ENCODE results near the gene NID2.

The NID2 gene

DNA sequence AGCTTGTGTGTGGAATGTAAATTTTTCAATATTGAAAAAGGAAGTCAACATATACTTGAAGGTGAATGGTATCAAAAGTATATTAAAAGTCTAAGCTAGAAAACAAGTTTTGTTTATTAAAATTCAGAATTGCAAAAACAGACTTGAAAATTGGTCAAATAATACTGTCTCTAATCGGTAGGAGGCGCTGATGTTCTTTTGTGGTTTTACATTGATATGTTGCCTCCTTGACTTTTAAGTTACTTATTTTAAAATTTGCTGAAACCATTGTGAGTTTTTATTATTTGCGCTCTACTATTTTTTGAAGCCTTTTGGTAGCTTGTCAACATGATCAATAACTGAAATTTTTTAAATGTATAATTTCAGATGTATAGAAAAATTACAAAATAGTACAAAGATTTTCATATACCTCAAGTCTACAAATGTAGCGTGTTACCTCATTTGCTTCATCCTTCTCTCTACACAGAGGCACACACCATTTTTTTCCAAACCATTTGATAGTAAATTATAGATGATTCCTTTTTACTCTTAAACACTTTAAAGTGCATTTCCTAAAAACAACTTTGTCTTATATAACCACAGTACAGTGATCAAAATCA lies 72.6 kb downstream of the NID2 start:
- peak; percentile 78 for DNase-seq (ENCODE audit: low read depth)
- no peak overlapping the region for H3K4me3 ChIP-seq (ENCODE audit: control insufficient read depth, low read depth, low read length)
- TF ChIP-seq, protein P1, sequence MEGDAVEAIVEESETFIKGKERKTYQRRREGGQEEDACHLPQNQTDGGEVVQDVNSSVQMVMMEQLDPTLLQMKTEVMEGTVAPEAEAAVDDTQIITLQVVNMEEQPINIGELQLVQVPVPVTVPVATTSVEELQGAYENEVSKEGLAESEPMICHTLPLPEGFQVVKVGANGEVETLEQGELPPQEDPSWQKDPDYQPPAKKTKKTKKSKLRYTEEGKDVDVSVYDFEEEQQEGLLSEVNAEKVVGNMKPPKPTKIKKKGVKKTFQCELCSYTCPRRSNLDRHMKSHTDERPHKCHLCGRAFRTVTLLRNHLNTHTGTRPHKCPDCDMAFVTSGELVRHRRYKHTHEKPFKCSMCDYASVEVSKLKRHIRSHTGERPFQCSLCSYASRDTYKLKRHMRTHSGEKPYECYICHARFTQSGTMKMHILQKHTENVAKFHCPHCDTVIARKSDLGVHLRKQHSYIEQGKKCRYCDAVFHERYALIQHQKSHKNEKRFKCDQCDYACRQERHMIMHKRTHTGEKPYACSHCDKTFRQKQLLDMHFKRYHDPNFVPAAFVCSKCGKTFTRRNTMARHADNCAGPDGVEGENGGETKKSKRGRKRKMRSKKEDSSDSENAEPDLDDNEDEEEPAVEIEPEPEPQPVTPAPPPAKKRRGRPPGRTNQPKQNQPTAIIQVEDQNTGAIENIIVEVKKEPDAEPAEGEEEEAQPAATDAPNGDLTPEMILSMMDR (conservative IDR thresholded peaks at IDR 0.05; ENCODE audit: control insufficient read depth, insufficient read depth, low read depth, low read length) = peak; percentile 84

DNA sequence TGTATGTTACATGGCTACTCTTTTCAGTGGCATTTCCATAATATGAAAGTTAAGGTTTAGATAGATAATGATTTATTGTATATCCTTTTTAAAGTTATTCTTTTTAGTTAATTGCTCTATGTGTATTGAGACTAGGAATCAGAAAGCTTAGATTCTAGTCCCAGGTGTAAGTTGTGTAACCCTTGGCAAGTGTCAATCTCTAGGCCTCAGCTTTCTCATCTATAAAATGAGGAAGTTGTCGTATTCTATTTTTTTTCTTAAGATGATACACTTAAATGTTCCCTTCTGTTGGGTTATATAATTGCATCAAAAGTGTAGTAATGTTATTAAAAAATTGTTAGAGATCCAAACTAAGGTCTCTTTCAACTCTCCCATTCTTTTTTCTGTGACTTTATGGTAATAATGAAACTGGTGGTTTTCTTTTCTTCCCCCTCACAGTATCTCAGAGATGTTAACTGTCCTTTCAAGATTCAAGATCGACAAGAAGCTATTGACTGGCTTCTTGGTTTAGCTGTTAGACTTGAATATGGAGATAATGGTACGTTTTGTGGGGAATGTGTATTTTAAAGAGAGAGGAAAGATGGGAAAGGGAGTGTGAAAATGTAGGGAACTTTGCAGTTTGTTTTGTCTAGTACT lies 75.5 kb downstream of the NID2 start:
- no peak for DNase-seq (ENCODE audit: low read depth)
- TF ChIP-seq, protein P1 (conservative IDR thresholded peaks at IDR 0.05; ENCODE audit: control insufficient read depth, insufficient read depth, low read depth, low read length) = no peak
- no peak overlapping the region for H3K4me3 ChIP-seq (ENCODE audit: control insufficient read depth, low read depth, low read length)

DNA sequence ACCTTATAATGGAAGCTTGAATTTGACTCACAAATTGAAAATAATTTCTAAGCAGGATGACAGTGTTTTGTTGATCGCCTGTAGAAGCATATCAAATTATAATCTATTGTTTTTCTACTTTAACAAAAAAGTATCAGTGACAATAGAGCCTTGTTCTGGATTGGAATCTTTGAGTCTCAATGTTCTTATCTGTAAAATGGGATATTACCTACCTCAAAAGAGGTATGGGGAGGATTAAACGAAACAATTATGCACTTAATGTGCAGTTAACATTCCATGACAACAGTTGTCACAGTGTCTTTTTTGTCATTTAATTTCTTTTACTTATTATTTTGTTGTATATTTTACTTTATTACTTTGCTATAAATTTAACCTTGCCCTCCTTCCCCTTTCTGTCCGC lies 78.4 kb downstream of the NID2 start:
- H3K4me3 ChIP-seq (ENCODE audit: control insufficient read depth, low read depth, low read length) = peak overlapping the region; percentile 84
- TF ChIP-seq, protein P1 (conservative IDR thresholded peaks at IDR 0.05; ENCODE audit: control insufficient read depth, insufficient read depth, low read depth, low read length) = no peak
- DNase-seq (ENCODE audit: low read depth) = no peak

DNA sequence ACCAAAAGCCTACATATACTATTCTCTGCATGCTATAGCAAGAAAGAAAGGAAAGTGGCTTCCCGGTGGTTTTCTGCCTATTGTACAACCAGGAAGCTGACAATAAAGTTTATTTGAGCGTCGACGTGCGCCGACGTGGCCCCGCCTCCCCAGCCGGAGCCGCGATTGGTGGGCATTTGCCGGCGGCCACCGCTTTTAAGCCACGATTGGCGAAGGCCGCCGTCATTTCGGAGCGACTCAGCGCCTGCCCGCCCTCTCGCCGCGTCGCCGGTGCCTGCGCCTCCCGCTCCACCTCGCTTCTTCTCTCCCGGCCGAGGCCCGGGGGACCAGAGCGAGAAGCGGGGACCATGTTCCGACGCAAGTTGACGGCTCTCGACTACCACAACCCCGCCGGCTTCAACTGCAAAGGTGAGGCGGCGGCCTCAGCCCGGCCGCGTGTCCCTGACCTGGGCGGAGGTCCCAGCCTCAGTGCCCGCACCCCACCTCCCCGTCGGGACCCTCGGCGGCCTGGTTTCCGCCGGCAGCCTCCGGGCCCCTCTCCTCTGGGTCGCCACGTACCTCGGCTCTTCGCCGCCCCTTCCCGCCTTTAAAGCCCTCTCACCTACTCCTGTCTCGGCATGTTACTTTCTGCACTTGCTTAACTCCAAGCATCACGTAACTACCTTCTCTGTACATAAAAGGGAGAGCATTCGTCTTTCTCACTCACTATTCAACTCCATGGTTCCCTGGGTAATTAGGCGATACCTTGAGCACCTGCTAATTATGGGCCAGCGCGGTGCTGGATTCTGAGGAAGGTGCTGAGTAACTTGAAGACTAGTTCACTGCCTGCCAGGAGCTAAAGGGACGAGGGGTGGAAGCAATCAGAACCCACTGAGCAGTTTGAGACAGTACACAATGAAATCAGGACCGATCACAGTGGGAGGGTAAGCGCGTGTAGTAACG lies 79.3 kb downstream of the NID2 start, which contains the start of gene RTRAF:
Gene RTRAF, plus strand, starts transcription at position 254 of the 942 bp plus-strand sequence. Its CDS starts 94 bp downstream, at position 348.
- peak within 1 kb of the TSS; percentile 84 for H3K4me3 ChIP-seq (ENCODE audit: control insufficient read depth, low read depth, low read length)
- TF ChIP-seq, protein P1 (conservative IDR thresholded peaks at IDR 0.05; ENCODE audit: control insufficient read depth, insufficient read depth, low read depth, low read length) = no peak

DNA sequence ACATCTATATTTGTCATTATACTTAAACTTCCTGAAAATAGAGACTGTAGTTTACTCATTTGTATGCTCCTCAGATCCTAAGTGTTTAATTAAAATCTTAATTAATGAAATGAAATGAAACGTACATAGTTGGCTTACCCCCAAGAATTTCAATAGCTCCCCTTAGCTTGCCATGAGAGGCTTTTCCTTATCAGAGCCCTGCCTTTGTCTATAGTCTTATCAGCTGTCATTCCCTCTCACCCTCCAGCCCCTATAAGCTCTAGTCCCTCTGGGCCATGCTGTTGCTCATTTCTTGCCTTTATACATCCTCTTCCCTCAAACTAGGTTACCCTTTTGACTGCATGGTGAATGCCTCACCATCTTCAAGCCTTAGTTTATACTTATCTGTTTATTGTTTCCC lies 80.6 kb downstream of the NID2 start:
- no peak overlapping the region for H3K4me3 ChIP-seq (ENCODE audit: control insufficient read depth, low read depth, low read length)
- TF ChIP-seq, protein P1 (conservative IDR thresholded peaks at IDR 0.05; ENCODE audit: control insufficient read depth, insufficient read depth, low read depth, low read length) = no peak
- no peak for DNase-seq (ENCODE audit: low read depth)

More for the DNA sequence above, 79.3 kb downstream of the NID2 start, which contains the start of gene RTRAF:
- DNase-seq (ENCODE audit: low read depth) = peak; percentile 90

DNA sequence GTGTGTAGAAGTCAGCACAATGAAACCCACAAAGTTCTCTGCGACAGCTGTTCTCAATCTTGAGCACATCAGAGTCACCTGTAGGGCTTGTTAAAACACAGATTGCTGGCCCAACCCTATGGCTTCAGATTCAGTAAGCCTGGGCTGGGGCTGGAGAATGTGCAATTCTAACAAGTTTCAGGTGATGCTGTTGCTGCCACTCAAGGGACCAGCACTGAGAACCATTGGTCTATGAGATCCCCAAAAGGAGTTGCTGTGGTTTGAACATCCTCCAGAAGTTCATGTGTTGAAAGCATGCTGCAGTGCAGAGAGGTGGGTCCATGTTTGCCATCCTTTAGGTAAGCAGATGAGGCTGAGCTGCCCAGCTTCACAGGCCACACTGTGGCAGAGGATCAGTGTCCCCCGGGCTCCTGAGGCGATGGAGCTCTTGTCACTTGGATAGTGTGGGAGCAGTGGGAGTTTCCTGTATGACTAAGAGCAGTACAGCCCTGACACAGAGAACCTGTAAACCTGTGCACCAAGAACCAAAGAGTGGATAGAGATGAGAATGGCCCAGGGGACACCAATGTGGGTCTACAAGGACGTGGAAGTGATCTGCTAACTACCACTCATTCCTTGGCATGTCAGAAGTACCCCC lies 87.5 kb downstream of the NID2 start:
- TF ChIP-seq, protein P1 (conservative IDR thresholded peaks at IDR 0.05; ENCODE audit: control insufficient read depth, insufficient read depth, low read depth, low read length) = no peak
- DNase-seq (ENCODE audit: low read depth) = no peak
- H3K4me3 ChIP-seq (ENCODE audit: control insufficient read depth, low read depth, low read length) = no peak overlapping the region
